ENCODE measurements around the gene NHSL1. TPM values are rescaled to one million over a fixed set of nuclear protein-coding genes. Genes with fewer than 3 reads are reported as not detected.
A peak's percentile ranks its signal among the peaks of the same experiment; 100 is the strongest.

NHSL1 gene
- total and polyA plus RNA-seq, 9 donors: 0.84 to 7.1 (median 2.6) TPM

DNA sequence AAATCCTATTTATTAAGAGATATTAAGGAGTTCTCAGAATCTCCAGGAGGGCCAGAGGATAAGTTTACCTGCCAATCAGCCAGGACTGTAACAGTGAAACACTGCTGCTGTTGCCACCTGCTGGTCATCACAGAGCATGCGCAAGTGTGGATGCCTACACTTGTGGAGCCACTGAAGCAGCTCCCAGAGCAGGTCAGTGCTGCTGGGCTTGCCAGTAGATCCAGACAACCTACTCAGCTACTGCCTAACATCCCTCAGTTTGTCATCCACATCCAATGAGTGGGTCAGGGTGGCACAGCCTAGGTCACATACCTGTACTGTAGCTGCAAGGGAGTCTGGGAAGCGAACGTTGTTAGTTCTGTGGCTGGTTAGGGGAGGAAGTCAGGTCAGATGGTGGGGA is 18.3 kb upstream of the NHSL1 start:
- H3K4me1 ChIP-seq (ENCODE audit: insufficient read depth): no peaks in the 10 kb centered on the region
- no peaks in the 10 kb centered on the region for H3K27me3 ChIP-seq
- H3K27ac ChIP-seq: no peak overlapping the region
- TF ChIP-seq, protein P1, sequence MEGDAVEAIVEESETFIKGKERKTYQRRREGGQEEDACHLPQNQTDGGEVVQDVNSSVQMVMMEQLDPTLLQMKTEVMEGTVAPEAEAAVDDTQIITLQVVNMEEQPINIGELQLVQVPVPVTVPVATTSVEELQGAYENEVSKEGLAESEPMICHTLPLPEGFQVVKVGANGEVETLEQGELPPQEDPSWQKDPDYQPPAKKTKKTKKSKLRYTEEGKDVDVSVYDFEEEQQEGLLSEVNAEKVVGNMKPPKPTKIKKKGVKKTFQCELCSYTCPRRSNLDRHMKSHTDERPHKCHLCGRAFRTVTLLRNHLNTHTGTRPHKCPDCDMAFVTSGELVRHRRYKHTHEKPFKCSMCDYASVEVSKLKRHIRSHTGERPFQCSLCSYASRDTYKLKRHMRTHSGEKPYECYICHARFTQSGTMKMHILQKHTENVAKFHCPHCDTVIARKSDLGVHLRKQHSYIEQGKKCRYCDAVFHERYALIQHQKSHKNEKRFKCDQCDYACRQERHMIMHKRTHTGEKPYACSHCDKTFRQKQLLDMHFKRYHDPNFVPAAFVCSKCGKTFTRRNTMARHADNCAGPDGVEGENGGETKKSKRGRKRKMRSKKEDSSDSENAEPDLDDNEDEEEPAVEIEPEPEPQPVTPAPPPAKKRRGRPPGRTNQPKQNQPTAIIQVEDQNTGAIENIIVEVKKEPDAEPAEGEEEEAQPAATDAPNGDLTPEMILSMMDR (IDR thresholded peaks at IDR 0.05): peak in 2 of 3 donors; percentile 8 to 25
- no peak for TF ChIP-seq EP300 (IDR thresholded peaks at IDR 0.05)
- H3K4me3 ChIP-seq: no peak overlapping the region
- DNase-seq: peak in 4 of 5 donors; percentile 11 to 37 (median 25)
- WGBS, 3 donors: 90 to 97% (median 96%) methylated on average over 3 of the region's 3 CpGs
- no peaks in the 10 kb centered on the region for H3K9me3 ChIP-seq
- H3K36me3 ChIP-seq: no peaks in the 10 kb centered on the region
- intact Hi-C loops (cut with DNase I): loop anchor here in 1 of 4 donors (10.0 kb wide), 1 partner anchor 403 kb away; no protein-coding TSS in a partner anchor

DNA sequence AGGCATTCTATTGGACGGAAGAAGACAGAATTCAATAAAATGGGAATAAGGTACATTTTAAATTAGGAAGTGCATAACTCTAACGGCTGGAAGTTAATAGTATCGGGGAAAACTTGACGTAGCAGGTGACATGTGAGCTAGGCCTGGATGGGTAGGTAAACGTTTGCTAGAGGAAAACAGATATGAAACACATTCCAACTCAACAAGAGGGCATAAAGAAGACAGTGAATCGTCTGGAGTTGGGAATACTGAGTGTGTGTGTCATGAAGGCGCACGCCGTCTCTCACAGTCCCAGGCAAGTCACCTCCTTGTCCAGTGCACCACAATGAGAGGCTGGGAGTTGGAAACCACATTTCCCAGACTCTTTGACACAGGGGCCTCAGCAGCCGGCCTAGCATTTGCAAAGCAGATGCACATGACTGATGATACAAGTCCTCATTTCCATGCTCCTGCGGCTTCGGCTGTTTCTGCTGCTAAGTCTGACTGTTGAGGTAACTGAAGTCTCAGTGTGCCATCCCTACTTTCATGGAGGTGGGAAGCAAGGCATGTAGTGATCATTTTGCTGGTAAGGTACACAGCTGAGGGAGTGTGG is 16.5 kb upstream of the NHSL1 start:
- Histone ChIP-seq H3K4me3 (no peak overlapping the region), H3K36me3 (no peaks in the 10 kb centered on the region), H3K4me1 (ENCODE audit: insufficient read depth) (no peaks in the 10 kb centered on the region), H3K9me3 (no peaks in the 10 kb centered on the region), H3K27me3 (no peaks in the 10 kb centered on the region), H3K27ac (no peak overlapping the region)
- intact Hi-C loops (cut with DNase I): loop anchor here in 1 of 4 donors (10.0 kb wide), 1 partner anchor 401 kb away; no protein-coding TSS in a partner anchor
- TF ChIP-seq POLR2A (IDR thresholded peaks at IDR 0.05) (no peak), EP300 (IDR thresholded peaks at IDR 0.05) (no peak)
- TF ChIP-seq, protein P1 (IDR thresholded peaks at IDR 0.05): no peak
- no peak for DNase-seq
- WGBS, 3 donors: 92 to 94% (median 94%) methylated on average over 12 of the region's 12 CpGs

DNA sequence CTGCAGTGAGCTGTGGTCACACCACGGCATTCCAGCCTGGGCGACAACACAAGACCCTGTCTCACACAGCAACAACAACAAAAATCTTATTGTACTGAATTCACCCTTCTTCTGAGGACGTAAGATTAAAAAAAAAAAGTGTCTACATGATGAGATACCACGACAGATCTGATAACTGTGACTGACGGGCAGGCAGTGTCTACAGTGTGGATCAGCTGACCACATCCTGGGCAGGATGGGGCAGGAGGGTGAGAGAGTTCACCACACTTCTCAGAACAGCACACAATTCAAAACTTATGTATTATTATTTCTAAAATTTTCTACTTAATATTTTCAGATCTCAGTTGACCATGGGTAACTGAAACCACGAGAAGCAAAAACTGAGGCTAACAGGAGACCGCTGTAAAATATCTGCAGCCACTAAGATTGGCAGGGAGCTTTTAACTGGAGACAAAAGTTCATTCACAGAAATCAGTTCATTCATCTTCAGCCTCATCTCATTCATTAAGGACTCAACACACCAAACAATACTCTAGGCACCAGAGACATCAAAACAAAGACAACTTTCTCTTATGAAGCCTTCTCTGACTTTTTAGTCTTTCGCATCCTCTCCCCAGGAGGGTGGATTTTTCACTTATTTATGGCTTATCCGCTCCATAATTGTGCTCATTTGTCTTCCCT is 15.7 kb upstream of the NHSL1 start:
- DNase-seq: no peak
- TF ChIP-seq POLR2A (IDR thresholded peaks at IDR 0.05) (no peak), EP300 (IDR thresholded peaks at IDR 0.05) (no peak)
- TF ChIP-seq, protein P1 (IDR thresholded peaks at IDR 0.05): no peak
- no peaks in the 10 kb centered on the region for H3K36me3 ChIP-seq
- no peaks in the 10 kb centered on the region for H3K27me3 ChIP-seq
- WGBS, 3 donors: 92 to 93% (median 93%) methylated on average over 9 of the region's 9 CpGs
- H3K4me3 ChIP-seq: no peak overlapping the region
- no peak overlapping the region for H3K27ac ChIP-seq
- H3K9me3 ChIP-seq: no peaks in the 10 kb centered on the region
- no peaks in the 10 kb centered on the region for H3K4me1 ChIP-seq (ENCODE audit: insufficient read depth)
- intact Hi-C loops (cut with DNase I): loop anchor here in 1 of 4 donors (10.0 kb wide), 1 partner anchor 400 kb away; no protein-coding TSS in a partner anchor

DNA sequence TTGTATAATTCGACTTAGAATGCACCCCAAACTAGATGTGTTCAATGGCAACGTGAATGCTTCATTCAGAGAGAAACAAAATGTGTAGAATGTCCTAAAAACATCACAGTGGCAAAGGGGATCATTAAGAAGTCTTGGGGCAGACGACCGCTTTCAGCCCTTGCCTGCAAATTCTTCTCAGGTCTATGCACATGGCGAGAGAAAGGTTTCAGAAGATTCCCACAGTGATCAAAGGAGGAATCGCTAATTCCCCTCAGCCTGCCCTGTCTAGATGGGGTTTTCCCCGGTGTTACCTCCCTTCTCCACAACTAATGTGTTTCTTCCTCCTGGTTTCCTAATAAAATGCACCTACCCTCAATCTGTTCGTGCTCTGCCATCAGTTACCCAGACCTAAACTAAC is 13.3 kb upstream of the NHSL1 start:
- TF ChIP-seq, protein P1 (IDR thresholded peaks at IDR 0.05): no peak
- TF ChIP-seq EP300 (IDR thresholded peaks at IDR 0.05) (no peak), POLR2A (IDR thresholded peaks at IDR 0.05) (no peak)
- Histone ChIP-seq H3K4me3 (no peak overlapping the region), H3K27me3 (no peaks in the 10 kb centered on the region), H3K9me3 (no peaks in the 10 kb centered on the region), H3K4me1 (ENCODE audit: insufficient read depth) (no peaks in the 10 kb centered on the region), H3K36me3 (no peaks in the 10 kb centered on the region), H3K27ac (no peak overlapping the region)
- no peak for DNase-seq
- WGBS, 3 donors: 66 to 71% (median 70%) methylated on average over 8 of the region's 8 CpGs
- intact Hi-C loops (cut with DNase I): loop anchor here in 1 of 4 donors (10.0 kb wide), 1 partner anchor 398 kb away; no protein-coding TSS in a partner anchor

Data from ovary (tissue), 9 donors.